HepG2 (cell line): ENCODE measurements around the gene SFT2D1. TPM values are rescaled to one million over a fixed set of nuclear protein-coding genes. Genes with fewer than 3 reads are reported as not detected.

Source experiments
- ARNT ChIP-seq: fragments of 450-650 bp; IDR thresholded peaks from 2 replicates; pipeline ENCODE4 v1.6.1; 2017
- CBFB ChIP-seq: sonication (generic); formaldehyde crosslinking; IDR thresholded peaks from 2 replicates; pipeline ENCODE4 v1.4.0; 2020; ENCODE audit warnings: missing genetic modification reagents
- CBX1 ChIP-seq: IDR thresholded peaks from one replicate; pipeline ENCODE4 v1.6.1; 2016; ENCODE audit warnings: antibody characterized with exemption, low read depth
- CEBPB ChIP-seq: IDR thresholded peaks from 2 replicates; pipeline ENCODE4 v1.6.1; 2011; ENCODE audit warnings: low read depth, low read length, improper control_type of control experiment, borderline replicate concordance
- CHD4 ChIP-seq: fragments of 200-600 bp; sonication (generic); IDR thresholded peaks from 2 replicates; pipeline ENCODE4 v1.7.0; 2017; ENCODE audit warnings: mild to moderate bottlenecking, low read length, borderline replicate concordance
- FOSL1 ChIP-seq: sonication (generic); formaldehyde crosslinking; IDR thresholded peaks from 2 replicates; pipeline ENCODE4 v1.9.0; 2021; ENCODE audit warnings: missing genetic modification reagents, borderline replicate concordance
- GTF3A ChIP-seq: sonication (generic); formaldehyde crosslinking; conservative IDR thresholded peaks from 2 replicates; pipeline ENCODE4 v1.4.0; 2020; ENCODE audit warnings: mild to moderate bottlenecking, missing genetic modification reagents
- HNRNPH1 ChIP-seq: fragments of 200-400 bp; formaldehyde crosslinking; optimal IDR thresholded peaks from 2 replicates; pipeline ENCODE3; 2017; ENCODE audit warnings: mild to moderate bottlenecking, low read depth, low read length
- KLF11 ChIP-seq: IDR thresholded peaks from 2 replicates; pipeline ENCODE4 v1.6.1; 2016; ENCODE audit warnings: missing compliant biosample characterization
- MIER3 ChIP-seq: IDR thresholded peaks from 2 replicates; pipeline ENCODE4 v1.6.1; 2016; ENCODE audit warnings: missing compliant biosample characterization, borderline replicate concordance
- MIXL1 ChIP-seq: IDR thresholded peaks from 2 replicates; pipeline ENCODE4 v1.6.1; 2016
- NCOA2 ChIP-seq: sonication (generic); formaldehyde crosslinking; IDR thresholded peaks from 2 replicates; pipeline ENCODE4 v1.8.0; 2022; ENCODE audit warnings: inconsistent platforms
- NFE2L2 ChIP-seq: fragments of 150-350 bp; IDR thresholded peaks from 2 replicates; pipeline ENCODE4 v1.6.1; 2014; ENCODE audit warnings: low read length
- NPAS2 ChIP-seq: sonication (generic); formaldehyde crosslinking; IDR thresholded peaks from 2 replicates; pipeline ENCODE4 v1.8.0; 2022; ENCODE audit warnings: mild to moderate bottlenecking, missing genetic modification reagents, borderline replicate concordance
- NR2F6 ChIP-seq, 2 experiments: IDR thresholded peaks; 2 replicates each; pipeline ENCODE4 v1.6.1; 2016; ENCODE audit warnings: antibody characterized with exemption in 1 of 2, mild to moderate bottlenecking in 1 of 2
- PAX8 ChIP-seq: sonication (generic); formaldehyde crosslinking; IDR thresholded peaks from 2 replicates; pipeline ENCODE4 v1.8.0; 2022; ENCODE audit warnings: mild to moderate bottlenecking, missing genetic modification reagents, borderline replicate concordance
- PITX1 ChIP-seq: sonication (generic); formaldehyde crosslinking; IDR thresholded peaks from 2 replicates; pipeline ENCODE4 v1.5.1; 2020; ENCODE audit warnings: mild to moderate bottlenecking, missing genetic modification reagents
- POLR2AphosphoS2 ChIP-seq: IDR thresholded peaks from 2 replicates; pipeline ENCODE4 v1.6.1; 2011; ENCODE audit warnings: low read depth, low read length, improper control_type of control experiment
- RAD51 ChIP-seq: fragments of 450-650 bp; IDR thresholded peaks from 2 replicates; pipeline ENCODE4 v1.6.1; 2016; ENCODE audit warnings: borderline replicate concordance
- SMAD9 ChIP-seq: sonication (generic); formaldehyde crosslinking; IDR thresholded peaks from 2 replicates; pipeline ENCODE4 v1.5.1; 2020; ENCODE audit warnings: mild to moderate bottlenecking, missing genetic modification reagents
- SYNCRIP ChIP-seq: fragments of 200-400 bp; formaldehyde crosslinking; IDR thresholded peaks from 2 replicates; pipeline ENCODE4 v1.6.1; 2018; ENCODE audit warnings: mild to moderate bottlenecking, low read depth, low read length; ENCODE audit not compliant: insufficient read depth
- TAF1 ChIP-seq: sonication (generic); formaldehyde crosslinking; IDR thresholded peaks from 2 replicates; pipeline ENCODE4 v1.4.0; 2020; ENCODE audit warnings: missing genetic modification reagents
- TSC22D2 ChIP-seq: sonication (generic); formaldehyde crosslinking; IDR thresholded peaks from 2 replicates; pipeline ENCODE4 v1.5.1; 2020; ENCODE audit warnings: missing genetic modification reagents, mild to moderate bottlenecking, borderline replicate concordance
- ZNF34 ChIP-seq: sonication (generic); formaldehyde crosslinking; IDR thresholded peaks from 2 replicates; pipeline ENCODE4 v1.4.0; 2020; ENCODE audit warnings: mild to moderate bottlenecking, missing genetic modification reagents, borderline replicate concordance
- ZNF563 ChIP-seq: sonication (generic); formaldehyde crosslinking; IDR thresholded peaks from 2 replicates; pipeline ENCODE4 v1.8.0; 2022; ENCODE audit warnings: mild to moderate bottlenecking, moderate library complexity, missing genetic modification reagents
- ZNF589 ChIP-seq: sonication (generic); formaldehyde crosslinking; conservative IDR thresholded peaks from 2 replicates; pipeline ENCODE4 v1.8.0; 2022; ENCODE audit warnings: mild to moderate bottlenecking, moderate library complexity, missing genetic modification reagents
- ZNF598 ChIP-seq: sonication (generic); formaldehyde crosslinking; IDR thresholded peaks from 2 replicates; pipeline ENCODE4 v1.5.1; 2020; ENCODE audit warnings: mild to moderate bottlenecking, missing genetic modification reagents, borderline replicate concordance
- ZNF768 ChIP-seq: sonication (generic); formaldehyde crosslinking; IDR thresholded peaks from 2 replicates; pipeline ENCODE4 v1.4.0; 2020; ENCODE audit warnings: missing genetic modification reagents
- ZNF770 ChIP-seq: sonication (generic); formaldehyde crosslinking; IDR thresholded peaks from 2 replicates; pipeline ENCODE4 v1.5.0; 2020; ENCODE audit warnings: mild to moderate bottlenecking, missing genetic modification reagents
- ZNF781 ChIP-seq: sonication (generic); formaldehyde crosslinking; IDR thresholded peaks from 2 replicates; pipeline ENCODE4 v1.5.1; 2020; ENCODE audit warnings: borderline replicate concordance, mild to moderate bottlenecking, missing genetic modification reagents; ENCODE audit errors: not compliant biosample characterization
- ZSCAN21 ChIP-seq: sonication (generic); formaldehyde crosslinking; IDR thresholded peaks from 2 replicates; pipeline ENCODE4 v1.8.0; 2022; ENCODE audit warnings: mild to moderate bottlenecking, missing genetic modification reagents, moderate library complexity, borderline replicate concordance
- ZSCAN22 ChIP-seq: sonication (generic); formaldehyde crosslinking; IDR thresholded peaks from 2 replicates; pipeline ENCODE4 v1.4.0; 2020; ENCODE audit warnings: mild to moderate bottlenecking, missing genetic modification reagents
- ZSCAN29 ChIP-seq: sonication (generic); formaldehyde crosslinking; conservative IDR thresholded peaks from 2 replicates; pipeline ENCODE4 v1.4.0; 2020; ENCODE audit warnings: mild to moderate bottlenecking, missing genetic modification reagents
- polyA plus RNA-seq, 8 experiments: library from polyadenylated mRNA; depleted of rRNA in 3 of 8; stranded (reverse) in 7 of 8; unstranded in 1 of 8; fragments of >200 nt; fragmentation: Illumina TruSeq in 4 of 8; extraction: Trizol in 4 of 8; gene quantifications; 2 replicates each; pipeline versions ENCODE4 v1.2.1 to v1.2.3, GENCODE V29; 2011 to 2016; ENCODE audit warnings: low read depth in 4 of 8, missing spikeins in 1 of 8, mixed read lengths in 1 of 8; ENCODE audit not compliant: insufficient read depth in 1 of 8
- total RNA-seq, 5 experiments: library from RNA; depleted of rRNA; stranded (reverse); fragments of >200 nt; fragmentation: Illumina TruSeq; extraction: Trizol; gene quantifications; 2 replicates each; pipeline ENCODE4 v1.2.3, GENCODE V29; 2016; ENCODE audit warnings: low read depth in 1 of 5

Gene SFT2D1
- total and polyA plus RNA-seq, 2 of the 13 experiments (the other 11 are each of a cell fraction or from before 2014, with no cell fraction given) = 115 to 147 TPM

GRCh38 chr6:166387642-166388289 is 45.4 kb upstream of the SFT2D1 start (continued):
- peak; percentile 58 for TF ChIP-seq ZNF770 (CRISPR knock-in tag)
- TF ChIP-seq GTF3A = no peak
- no peak for TF ChIP-seq HNRNPH1
- TF ChIP-seq SYNCRIP = no peak
- TF ChIP-seq POLR2AphosphoS2 = no peak
- TF ChIP-seq ZNF34 (CRISPR knock-in tag) = peak; percentile 41; the same call in 1 of the 2 replicates
- no peak for TF ChIP-seq FOSL1 (CRISPR knock-in tag)
- no peak for TF ChIP-seq ZNF768 (CRISPR knock-in tag)
- TF ChIP-seq MIXL1 = peak; percentile 85
- no peak for TF ChIP-seq SMAD9 (CRISPR knock-in tag)
- no peak for TF ChIP-seq ZNF563
- no peak for TF ChIP-seq CBFB (CRISPR knock-in tag)
- TF ChIP-seq CEBPB = peak; percentile 97
- no peak for TF ChIP-seq CBX1
- peak; percentile 96 for TF ChIP-seq NR2F6 (IDR thresholded peaks at IDR 0.05)
- peak; percentile 95 for TF ChIP-seq NR2F6 (CRISPR knock-in tag; IDR thresholded peaks at IDR 0.05)
- TF ChIP-seq NFE2L2 = no peak
- peak; percentile 90; the same call in 1 of the 2 replicates for TF ChIP-seq MIER3 (CRISPR knock-in tag)
- peak; percentile 14; the same call in 1 of the 2 replicates for TF ChIP-seq KLF11 (CRISPR knock-in tag)
- TF ChIP-seq ZNF589 (CRISPR knock-in tag) = peak; percentile 31; the same call in 1 of the 2 replicates
- TF ChIP-seq ZNF781 (CRISPR knock-in tag) = no peak
- peak; percentile 50 for TF ChIP-seq ZSCAN29 (CRISPR knock-in tag)
- TF ChIP-seq TSC22D2 (CRISPR knock-in tag) = 0 out of 2 replicates have a peak, but pooled peaks have one; percentile 26
- TF ChIP-seq ZSCAN21 (CRISPR knock-in tag) = 0 out of 2 replicates have a peak, but pooled peaks have one; percentile 33
- TF ChIP-seq RAD51 = no peak
- 0 out of 2 replicates have a peak, but pooled peaks have one; percentile 27 for TF ChIP-seq ZSCAN22 (CRISPR knock-in tag)
- TF ChIP-seq TAF1 (CRISPR knock-in tag) = peak; percentile 37; the same call in 1 of the 2 replicates
- peak; percentile 88; the same call in 1 of the 2 replicates for TF ChIP-seq CHD4
- TF ChIP-seq NPAS2 (CRISPR knock-in tag) = no peak
- no peak for TF ChIP-seq PAX8 (CRISPR knock-in tag)
- TF ChIP-seq ARNT = no peak
- TF ChIP-seq ZNF598 (CRISPR knock-in tag) = peak; percentile 78; the same call in 1 of the 2 replicates
- TF ChIP-seq NCOA2 (CRISPR knock-in tag) = peak; percentile 99
- TF ChIP-seq PITX1 (CRISPR knock-in tag) = peak; percentile 92
